AG04449 (cell line): Measurements from ENCODE around the gene BCLAF1.

ENCODE experiments used
- CTCF ChIA-PET: fragments of 350-600 bp; formaldehyde crosslinking; extraction: SDS; loops from one replicate; lab custom pipeline; 2021; ENCODE audit warnings: antibody characterized with exemption; lab: Yijun Ruan, JAX
- POLR2A ChIA-PET: fragments of 400-600, 350-600 bp; formaldehyde crosslinking; extraction: SDS; loops from one replicate; lab custom pipeline; 2020; ENCODE audit warnings: antibody characterized with exemption, inconsistent platforms; lab: Yijun Ruan, JAX
- DNase-seq: peaks from one replicate; pipeline ENCODE4 v3.0.0-alpha.2; 2010; ENCODE audit warnings: low read depth, low spot score
- H3K4me3 ChIP-seq: 2 replicates; pipeline ENCODE4 v1.5.1; 2011; ENCODE audit warnings: low read depth, mild to moderate bottlenecking, control low read depth, low read length
- CTCF ChIP-seq: IDR thresholded peaks from one replicate; pipeline ENCODE4 v1.5.1; 2011; ENCODE audit warnings: mild to moderate bottlenecking, moderate library complexity, low read length, control low read depth, inconsistent platforms; ENCODE audit not compliant: insufficient read depth; ENCODE audit errors: missing control alignments

BCLAF1 gene

GRCh38 chr6:136289327-136289578, 393 bp downstream of the BCLAF1 start:
- POLR2A ChIA-PET: interaction anchor here (0.7 to 2.8 kb wide), 7 partner anchors 8 to 804 kb away, joined by 3 to 11 read pairs (median 3); partner anchors contain the start of genes MAP3K5 and MTFR2
- DNase-seq: peak; percentile 37
- CTCF ChIA-PET: interaction anchor here (1.0 to 1.5 kb wide), 5 partner anchors 12 to 503 kb away, joined by 3 to 6 read pairs (median 4); partner anchors contain the start of gene MAP3K5
- peak overlapping the region; percentile 75 for H3K4me3 ChIP-seq
- no peak for TF ChIP-seq CTCF

GRCh38 chr6:136288566-136289326, 900 bp downstream of the BCLAF1 start:
- H3K4me3 ChIP-seq: peak overlapping the region; percentile 75
- POLR2A ChIA-PET: interaction anchor here (0.7 to 2.8 kb wide), 7 partner anchors 7 to 804 kb away, joined by 3 to 11 read pairs (median 3); partner anchors contain the start of gene MTFR2
- peak; percentile 80 for DNase-seq
- peak; percentile 24 for TF ChIP-seq CTCF
- CTCF ChIA-PET: interaction anchor here (1.2 to 1.5 kb wide), 5 partner anchors 28 to 783 kb away, joined by 3 to 6 read pairs (median 3); partner anchors contain the start of gene MAP3K5

GRCh38 chr6:136284909-136285308, 4.7 kb downstream of the BCLAF1 start:
- ChIA-PET CTCF (no interaction called here), POLR2A (no interaction called here)
- no peak for DNase-seq
- no peak overlapping the region for H3K4me3 ChIP-seq
- TF ChIP-seq CTCF: no peak

- ChIA-PET POLR2A (no interaction called here), CTCF (interaction anchor here (1.4 kb wide), 1 partner anchor 32 kb away, joined by 3 read pairs; no protein-coding TSS in a partner anchor)
- TF ChIP-seq CTCF: no peak
- H3K4me3 ChIP-seq: no peak overlapping the region
- no peak for DNase-seq
Observed at GRCh38 chr6:136282906-136283305, 6.7 kb downstream of the BCLAF1 start.

GRCh38 chr6:136280032-136280609, 9.5 kb downstream of the BCLAF1 start:
- ChIA-PET CTCF (no interaction called here), POLR2A (no interaction called here)
- no peak for TF ChIP-seq CTCF
- no peak overlapping the region for H3K4me3 ChIP-seq
- no peak for DNase-seq

- no peak overlapping the region for H3K4me3 ChIP-seq
- DNase-seq: no peak
- no peak for TF ChIP-seq CTCF
- ChIA-PET CTCF (interaction anchor here (0.8 to 1.4 kb wide), 4 partner anchors 10 to 767 kb away, joined by 3 read pairs; no protein-coding TSS in a partner anchor), POLR2A (interaction anchor here (1.0 kb wide), 1 partner anchor 24 kb away, joined by 3 read pairs; no protein-coding TSS in a partner anchor)
Observed at GRCh38 chr6:136274062-136274461, 15.6 kb downstream of the BCLAF1 start.
